Measurements from ENCODE around the gene ALPK1. TPM values are rescaled to one million over a fixed set of nuclear protein-coding genes. Genes with fewer than 3 reads are reported as not detected.

ALPK1 gene
- polyA plus RNA-seq, 1 of the 3 experiments (the other 2 are of a cell fraction): 2.8 TPM

- H3K9ac ChIP-seq: no peak overlapping the region
- POLR2A ChIA-PET: no interaction called here
Observed at GRCh38 chr4:112257098-112257497, 40.1 kb upstream of the ALPK1 start.

GRCh38 chr4:112266823-112267222 is 30.3 kb upstream of the ALPK1 start:
- Histone ChIP-seq H3K27me3 (ENCODE audit: insufficient read depth) (no peaks in the 10 kb centered on the region), H3K9me3 (no peaks in the 10 kb centered on the region), H3K4me1 (ENCODE audit: control insufficient read depth in 1 of 2, insufficient read depth in 2 of 2, low read depth in 1 of 2, low read length in 1 of 2) (peaks cover 0 to 2% of the 10 kb centered on the region in 2 experiments; a peak in 1 of 4 replicates), H3K36me3 (replicated peaks in 1 of 2; ENCODE audit: control insufficient read depth in 1 of 2, insufficient read depth in 2 of 2, low read length in 1 of 2) (peaks cover 28 to 69% of the 10 kb centered on the region in 2 experiments), H2AFZ (ENCODE audit: low read depth) (no peak overlapping the region), H3K4me2 (no peak overlapping the region), H3K9ac (no peak overlapping the region), H3K79me2 (ENCODE audit: insufficient read depth) (0 out of 2 replicates have a peak, but pooled peaks cover 5% of the 10 kb centered on the region), H3K27ac (ENCODE audit: low read depth in 2 of 2, low read length in 1 of 2) (no peak overlapping the region), H3K9me2 (no peaks in the 10 kb centered on the region), H3K4me3 (ENCODE audit: low read depth in 2 of 2, low read length in 1 of 2) (no peak overlapping the region), H4K20me1 (ENCODE audit: insufficient read depth) (no peaks in the 10 kb centered on the region), H3F3A (replicated peaks; ENCODE audit: insufficient read depth) (peaks cover 12% of the 10 kb centered on the region)
- DNase-seq: peak; percentile 12
- 70% methylated on average over 2 of the region's 2 CpGs for WGBS (ENCODE audit: low lambda C conversion rate)
- ChIA-PET CTCF (interaction anchor here (0.6 to 2.9 kb wide), 16 partner anchors 9 to 203 kb away, joined by 3 to 18 read pairs (median 4); partner anchors contain the start of genes AP1AR and TIFA), POLR2A (no interaction called here)
- no peak for TF ChIP-seq IRF3 (IDR thresholded peaks at IDR 0.05; ENCODE audit: low read depth, low read length)
- TF ChIP-seq CTCF (IDR thresholded peaks at IDR 0.05): peak; percentile 70
- no peak for TF ChIP-seq CHD2 (IDR thresholded peaks at IDR 0.05; ENCODE audit: low read length, partially characterized antibody)
- no peak for TF ChIP-seq ELF1 (IDR thresholded peaks at IDR 0.05)
- peak; percentile 30; the same call in 1 of the 2 replicates for TF ChIP-seq SMC3 (IDR thresholded peaks at IDR 0.05; ENCODE audit: low read depth, low read length)
- TF ChIP-seq TCF12 (IDR thresholded peaks at IDR 0.05): no peak
- no peak for TF ChIP-seq NRF1 (IDR thresholded peaks at IDR 0.05; ENCODE audit: low read depth, low read length)
- TF ChIP-seq EZH2phosphoT487 (IDR thresholded peaks at IDR 0.05; ENCODE audit: borderline replicate concordance, low read depth): no peak
- no peak for TF ChIP-seq EP300 (IDR thresholded peaks at IDR 0.05; ENCODE audit: borderline replicate concordance in 1 of 2, low read depth in 1 of 2, low read length in 1 of 2)
- TF ChIP-seq RAD21 (IDR thresholded peaks at IDR 0.05; ENCODE audit: low read length): peak; percentile 51
- no peak for TF ChIP-seq FOXJ3 (CRISPR knock-in tag; IDR thresholded peaks at IDR 0.05)
- no peak for TF ChIP-seq ZBTB33 (IDR thresholded peaks at IDR 0.05; ENCODE audit: borderline replicate concordance, low read depth)

More at GRCh38 chr4:112257098-112257497, 40.1 kb upstream of the ALPK1 start:
- Histone ChIP-seq H2AFZ (ENCODE audit: low read depth) (no peak overlapping the region), H3K9me3 (no peaks in the 10 kb centered on the region), H3K4me3 (ENCODE audit: low read depth in 2 of 2, low read length in 1 of 2) (no peak overlapping the region), H3K27ac (ENCODE audit: low read depth in 2 of 2, low read length in 1 of 2) (no peak overlapping the region), H4K20me1 (ENCODE audit: insufficient read depth) (no peaks in the 10 kb centered on the region), H3K4me2 (no peak overlapping the region), H3K4me1 (ENCODE audit: control insufficient read depth in 1 of 2, insufficient read depth in 2 of 2, low read depth in 1 of 2, low read length in 1 of 2) (no peaks in the 10 kb centered on the region), H3K36me3 (replicated peaks in 1 of 2; ENCODE audit: control insufficient read depth in 1 of 2, insufficient read depth in 2 of 2, low read length in 1 of 2) (peaks cover 26 to 28% of the 10 kb centered on the region in 2 experiments), H3K27me3 (ENCODE audit: insufficient read depth) (no peaks in the 10 kb centered on the region), H3F3A (replicated peaks; ENCODE audit: insufficient read depth) (no peaks in the 10 kb centered on the region), H3K79me2 (ENCODE audit: insufficient read depth) (no peaks in the 10 kb centered on the region), H3K9me2 (no peaks in the 10 kb centered on the region; the same call in 1 of the 2 replicates)
- TF ChIP-seq MEF2A (IDR thresholded peaks at IDR 0.05; ENCODE audit: borderline replicate concordance, low read depth): no peak
- no peak for TF ChIP-seq REST (IDR thresholded peaks at IDR 0.05; ENCODE audit: low read depth, low read length)
- 100% methylated on average over 2 of the region's 2 CpGs for WGBS (ENCODE audit: low lambda C conversion rate)
- CTCF ChIA-PET: interaction anchor here (0.8 to 2.1 kb wide), 4 partner anchors 10 to 158 kb away, joined by 3 to 8 read pairs (median 3); no protein-coding TSS in a partner anchor
- DNase-seq: no peak
